GM12878 (cell line): ENCODE results near the gene HOXC9. TPM values are rescaled to one million over a fixed set of nuclear protein-coding genes. Genes with fewer than 3 reads are reported as not detected.

Experiments
- ATAC-seq: fragments of 200-7000 bp; cut with Tn5 transposase; 3 replicates; pipeline ENCODE4 v1.9.1; 2020; ENCODE audit warnings: mild to moderate bottlenecking, moderate library complexity
- BruUV-seq: library from RNA; stranded (reverse); fragments of 400-500 nt; replicated peaks from 2 replicates; lab custom pipeline; 2021; lab: Mats Ljungman, UMichigan
- CTCF ChIA-PET: fragments of 300-600 bp; sonication (Branson Sonifier 250); formaldehyde crosslinking; extraction: SDS; loops from one replicate; lab custom pipeline; 2021; ENCODE audit warnings: inconsistent platforms; lab: Yijun Ruan, JAX
- POLR2A ChIA-PET: fragments of 350-600 bp; formaldehyde crosslinking; extraction: SDS; loops from one replicate; lab custom pipeline; 2021; ENCODE audit warnings: inconsistent platforms; lab: Charles Lee
- RAD21 ChIA-PET: fragments of 300-600 bp; sonication (Branson Sonifier 250); formaldehyde crosslinking; loops from one replicate; lab custom pipeline; 2023; ENCODE audit warnings: antibody characterized with exemption; ENCODE audit not compliant: unreplicated experiment; lab: Charles Lee
- SMC1A ChIA-PET: fragments of 300-600 bp; sonication (Branson Sonifier 250); formaldehyde crosslinking; loops from one replicate; lab custom pipeline; 2023; ENCODE audit not compliant: unreplicated experiment, uncharacterized antibody; lab: Charles Lee
- DNase-seq: peaks from one replicate; pipeline ENCODE4 v3.0.0-alpha.2; 2011; ENCODE audit warnings: low read depth, low spot score
- FAIRE-seq: peaks from 3 replicates; lab custom pipeline; 2011; peaks lifted over from hg19 to GRCh38; lab: Jason Lieb, UNC
- H2AFZ ChIP-seq: 2 replicates; pipeline ENCODE4 v1.6.0; 2011; ENCODE audit warnings: low read depth, low read length, control low read depth; ENCODE audit not compliant: control insufficient read depth
- H3K27ac ChIP-seq: 2 replicates; pipeline ENCODE4 v1.5.1; 2011; ENCODE audit warnings: control low read depth; ENCODE audit not compliant: control insufficient read depth, insufficient read depth
- H3K27me3 ChIP-seq, 2 experiments: replicated peaks in 1 of 2; 2 replicates each; pipeline versions ENCODE4 v1.6.0 to v1.6.1; 2011; ENCODE audit warnings: low read length in 1 of 2; ENCODE audit not compliant: control insufficient read depth in 2 of 2, insufficient read depth in 2 of 2
- H3K36me3 ChIP-seq, 2 experiments: 2 replicates each; pipeline ENCODE4 v1.5.1; 2011; ENCODE audit warnings: low read length in 1 of 2; ENCODE audit not compliant: control insufficient read depth in 2 of 2, insufficient read depth in 2 of 2
- H3K4me1 ChIP-seq: 2 replicates; pipeline ENCODE4 v1.6.1; 2011; ENCODE audit warnings: mild to moderate bottlenecking, low read length, moderate library complexity, mixed read lengths; ENCODE audit not compliant: control insufficient read depth, insufficient read depth
- H3K4me2 ChIP-seq: 2 replicates; pipeline ENCODE4 v1.6.0; 2011; ENCODE audit warnings: control low read depth; ENCODE audit not compliant: control insufficient read depth, insufficient read depth
- H3K4me3 ChIP-seq: fragments of 200-600 bp; sonication (generic); 2 replicates; pipeline ENCODE4 v1.5.1; 2016
- H3K79me2 ChIP-seq: 2 replicates; pipeline ENCODE4 v1.6.0; 2011; ENCODE audit warnings: low read length; ENCODE audit not compliant: control insufficient read depth, insufficient read depth
- H3K9ac ChIP-seq: 2 replicates; pipeline ENCODE4 v1.8.0; 2011; ENCODE audit warnings: low read length, control low read depth, mixed read lengths; ENCODE audit not compliant: control insufficient read depth, insufficient read depth
- H3K9me3 ChIP-seq: replicated peaks from 3 replicates; pipeline ENCODE4 v1.5.1; 2011; ENCODE audit warnings: mild to moderate bottlenecking, low read length; ENCODE audit not compliant: control insufficient read depth, insufficient read depth
- H4K20me1 ChIP-seq: 2 replicates; pipeline ENCODE4 v1.6.0; 2011; ENCODE audit not compliant: control insufficient read depth, insufficient read depth
- EZH2 ChIP-seq: IDR thresholded peaks from 2 replicates; pipeline ENCODE4 v1.6.1; 2012; ENCODE audit warnings: low read depth, mild to moderate bottlenecking, control low read depth, inconsistent platforms, low read length, borderline replicate concordance; ENCODE audit not compliant: control insufficient read depth
- GABPA ChIP-seq: IDR thresholded peaks from 2 replicates; pipeline ENCODE4 v1.6.1; 2014; ENCODE audit warnings: antibody characterized with exemption, low read depth, mild to moderate bottlenecking, inconsistent platforms
- JUNB ChIP-seq: IDR thresholded peaks from 2 replicates; pipeline ENCODE4 v1.6.1; 2016; ENCODE audit warnings: antibody characterized with exemption, mild to moderate bottlenecking
- PML ChIP-seq: IDR thresholded peaks from 2 replicates; pipeline ENCODE4 v1.6.1; 2012; ENCODE audit warnings: low read length, inconsistent platforms
- SRF ChIP-seq, 2 experiments: IDR thresholded peaks; 2 replicates each; pipeline ENCODE4 v1.6.1; 2011; ENCODE audit warnings: low read depth in 2 of 2, low read length in 2 of 2, mild to moderate bottlenecking in 1 of 2, moderate library complexity in 1 of 2
- SUZ12 ChIP-seq: fragments of 200-600 bp; sonication (generic); IDR thresholded peaks from one replicate; pipeline ENCODE4 v1.6.1; 2018; ENCODE audit warnings: antibody characterized with exemption, mild to moderate bottlenecking; ENCODE audit not compliant: unreplicated experiment
- ZNF274 ChIP-seq: IDR thresholded peaks from one replicate; pipeline ENCODE4 v1.8.0; 2011; ENCODE audit not compliant: insufficient read length, insufficient read depth
- WGBS: methylation state at CpG from one replicate; pipeline ENCODE4 v1.1.6; 2016; ENCODE audit warnings: low lambda C conversion rate; ENCODE audit not compliant: insufficient replicate concordance, insufficient coverage; ENCODE audit errors: missing lambda C conversion rate; 5-methylcytosine and 5-hydroxymethylcytosine counted together
- in situ Hi-C: fragments of 300-500 bp; cut with MboI; formaldehyde crosslinking; loops from 9 replicates; pipeline ENCODE4 v1.14.3; 2018; ENCODE audit warnings: mixed read lengths
- intact Hi-C: fragments of 100-400 bp; cut with micrococcal nuclease; formaldehyde crosslinking; loops from one replicate; pipeline ENCODE4 v1.14.2; 2022; ENCODE audit not compliant: unreplicated experiment
- polyA plus RNA-seq, 11 experiments: library from polyadenylated mRNA; depleted of rRNA in 4 of 11; unstranded in 6 of 11; stranded (reverse) in 5 of 11; fragments of >200 nt; fragmentation: Nextera tagmentation in 4 of 11; fragmentation: Illumina TruSeq in 1 of 11; extraction: Ambion mirVana in 4 of 11; extraction: Trizol in 1 of 11; gene quantifications; 1 replicate in 1 of 11; 2 replicates in 10 of 11; pipeline versions ENCODE4 v1.2.1 to v1.2.3, GENCODE V29; 2011 to 2016; ENCODE audit warnings: inconsistent platforms in 2 of 11, missing spikeins in 2 of 11, low read depth in 1 of 11
- total RNA-seq, 4 experiments: library from RNA; depleted of rRNA in 3 of 4; stranded (reverse); fragments of >200 nt in 3 of 4; fragmentation: Illumina TruSeq in 1 of 4; extraction: Trizol in 1 of 4; gene quantifications; 2 replicates each; pipeline versions ENCODE4 v1.2.1 to v1.2.3, GENCODE V29; 2013 to 2021

Gene HOXC9
- total and polyA plus RNA-seq, 10 of the 15 experiments (the other 5 are each of a cell fraction or from before 2014, with no cell fraction given) = not detected

DNA sequence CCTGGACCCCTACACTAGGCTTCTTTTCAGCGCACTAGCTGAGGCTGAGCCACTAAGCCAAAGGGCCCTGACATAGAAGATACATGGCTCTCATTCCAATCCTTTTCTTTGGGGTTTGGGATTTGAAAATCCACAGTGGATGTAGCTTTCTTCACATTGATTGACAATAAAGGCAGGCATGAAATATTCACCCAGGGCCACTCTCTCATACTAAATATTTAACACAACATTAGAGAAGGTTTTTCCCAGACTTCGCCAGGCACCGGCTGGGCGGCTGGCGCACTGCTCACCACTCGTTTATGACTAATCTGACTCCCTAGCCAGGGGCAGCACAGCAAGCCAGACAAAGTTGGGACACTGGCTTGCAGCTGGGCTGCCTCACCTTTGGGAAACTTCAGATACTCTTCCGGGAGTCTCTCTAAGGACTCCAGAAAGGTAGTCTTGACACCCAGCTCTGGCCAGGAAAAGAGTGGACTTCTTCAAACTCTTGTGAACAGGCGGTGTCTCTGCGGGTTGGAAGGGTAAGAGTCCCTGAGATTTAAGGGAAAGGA, 27.7 kb upstream of the HOXC9 start:
- ATAC-seq (no peak), DNase-seq (no peak), FAIRE-seq (no peak)
- H2AFZ ChIP-seq = no peak overlapping the region
- peaks cover 27 to 38% of the 10 kb centered on the region in 2 experiments for H3K27me3 ChIP-seq
- H3K9me3 ChIP-seq = no peaks in the 10 kb centered on the region; the same call in 1 of the 3 replicates
- no peaks in the 10 kb centered on the region for H3K36me3 ChIP-seq
- H3K4me1 ChIP-seq = no peaks in the 10 kb centered on the region; the same call in 1 of the 2 replicates
- H3K4me2 ChIP-seq = no peak overlapping the region
- intact Hi-C loops = no loop called here
- no peak overlapping the region for H3K27ac ChIP-seq
- no peak overlapping the region for H3K4me3 ChIP-seq
- 65% methylated on average over 9 of the region's 9 CpGs for WGBS
- ChIA-PET CTCF (no interaction called here), POLR2A (no interaction called here)
- no TSS peak for BruUV-seq
- H3K9ac ChIP-seq = no peak overlapping the region
- H3K79me2 ChIP-seq = no peaks in the 10 kb centered on the region
- no peaks in the 10 kb centered on the region; the same call in 1 of the 2 replicates for H4K20me1 ChIP-seq
- TF ChIP-seq SUZ12 = peak; percentile 67
- no peak for TF ChIP-seq ZNF274
- TF ChIP-seq JUNB = no peak
- no peak for TF ChIP-seq PML
- TF ChIP-seq GABPA = no peak
- TF ChIP-seq, all 136 proteins: peak for 1
- ChIA-PET RAD21 (no interaction called here), SMC1A (no interaction called here)
- in situ Hi-C loops = no loop called here

- 47% methylated on average over 14 of the region's 21 CpGs for WGBS
- POLR2A ChIA-PET = no interaction called here
- intact Hi-C loops = no loop called here
- Histone ChIP-seq H3K9me3 (no peaks in the 10 kb centered on the region; the same call in 1 of the 3 replicates), H3K79me2 (no peaks in the 10 kb centered on the region), H3K4me1 (peaks cover 5% of the 10 kb centered on the region), H3K4me2 (no peak within 1 kb of the TSS), H2AFZ (no peak within 1 kb of the TSS), H3K9ac (no peak within 1 kb of the TSS), H3K27me3 (peaks cover 28 to 36% of the 10 kb centered on the region in 2 experiments), H4K20me1 (no peaks in the 10 kb centered on the region; the same call in 1 of the 2 replicates), H3K36me3 (no peaks in the 10 kb centered on the region), H3K4me3 (no peak within 1 kb of the TSS), H3K27ac (no peak within 1 kb of the TSS)
- SMC1A ChIA-PET = no interaction called here
- DNase-seq = no peak
- CTCF ChIA-PET = no interaction called here
- FAIRE-seq = no peak
- RAD21 ChIA-PET = no interaction called here
- in situ Hi-C loops = no loop called here
- TF ChIP-seq SRF (IDR thresholded peaks at IDR 0.05; ENCODE audit: low read depth in 2 of 2, low read length in 2 of 2) (no peak), EZH2 (0 out of 2 replicates have a peak, but pooled peaks have one; percentile 34)
- BruUV-seq = no TSS peak
- no peak for ATAC-seq
These were observed 27.2 kb upstream of the HOXC9 start, which contains the start of gene HOXC11 for GRCh38 chr12:53972722-53973235. TSS of gene HOXC11 (plus strand) at chr12:53973126. CDS start at chr12:53973242, 116 bp downstream.
